GOT3 (cell line): Measurements from ENCODE around the gene MAML3.
A peak's percentile ranks its signal among the peaks of the same experiment; 100 is the strongest.

Experiments used
- DNase-seq: peaks from one replicate; lab custom pipeline; 2025; ENCODE audit warnings: mixed read lengths; lab: John Stamatoyannopoulos, UW

The MAML3 gene

GRCh38 chr4:140156529-140157171 is 2.7 kb upstream of the MAML3 start:
- DNase-seq = no peak

GRCh38 chr4:140154572-140154891 is 548 bp upstream of the MAML3 start:
- DNase-seq = no peak

- DNase-seq = no peak
Observed at GRCh38 chr4:140153419-140153717, 616 bp downstream of the MAML3 start.

- no peak for DNase-seq
Observed at GRCh38 chr4:140152751-140153418, 1.1 kb downstream of the MAML3 start.

GRCh38 chr4:140152013-140152703 is 1.8 kb downstream of the MAML3 start:
- no peak for DNase-seq

GRCh38 chr4:140151699-140152012 is 2.3 kb downstream of the MAML3 start:
- no peak for DNase-seq

- peak; percentile 9 for DNase-seq
Observed at GRCh38 chr4:140150886-140151698, 2.9 kb downstream of the MAML3 start.

- no peak for DNase-seq
Observed at GRCh38 chr4:140150636-140150885, 3.4 kb downstream of the MAML3 start.

- DNase-seq = no peak
Observed at GRCh38 chr4:140149846-140150635, 3.9 kb downstream of the MAML3 start.

GRCh38 chr4:140144050-140144449 is 9.9 kb downstream of the MAML3 start:
- DNase-seq = no peak

- no peak for DNase-seq
Observed at GRCh38 chr4:140141210-140141835, 12.7 kb downstream of the MAML3 start.

- DNase-seq = no peak
Observed at GRCh38 chr4:140140566-140140965, 13.4 kb downstream of the MAML3 start.

GRCh38 chr4:140138428-140138827 is 15.6 kb downstream of the MAML3 start:
- no peak for DNase-seq

GRCh38 chr4:140137671-140138070 is 16.3 kb downstream of the MAML3 start:
- no peak for DNase-seq

GRCh38 chr4:140136509-140136908 is 17.5 kb downstream of the MAML3 start:
- DNase-seq = no peak

GRCh38 chr4:140135529-140136088 is 18.4 kb downstream of the MAML3 start:
- no peak for DNase-seq

GRCh38 chr4:140134746-140135425 is 19.1 kb downstream of the MAML3 start:
- DNase-seq = no peak

GRCh38 chr4:140133576-140133975 is 20.4 kb downstream of the MAML3 start:
- no peak for DNase-seq

GRCh38 chr4:140131675-140132229 is 22.2 kb downstream of the MAML3 start:
- DNase-seq = no peak

- DNase-seq = no peak
Observed at GRCh38 chr4:140130677-140131076, 23.3 kb downstream of the MAML3 start.

- no peak for DNase-seq
Observed at GRCh38 chr4:140127422-140127821, 26.6 kb downstream of the MAML3 start.
